Measurements from ENCODE around the gene PTPRO. TPM values are rescaled to one million over a fixed set of nuclear protein-coding genes. Genes with fewer than 3 reads are reported as not detected.

Gene PTPRO
- polyA plus RNA-seq, 4 donors = 0.78 to 6.7 (median 1.3) TPM

DNA sequence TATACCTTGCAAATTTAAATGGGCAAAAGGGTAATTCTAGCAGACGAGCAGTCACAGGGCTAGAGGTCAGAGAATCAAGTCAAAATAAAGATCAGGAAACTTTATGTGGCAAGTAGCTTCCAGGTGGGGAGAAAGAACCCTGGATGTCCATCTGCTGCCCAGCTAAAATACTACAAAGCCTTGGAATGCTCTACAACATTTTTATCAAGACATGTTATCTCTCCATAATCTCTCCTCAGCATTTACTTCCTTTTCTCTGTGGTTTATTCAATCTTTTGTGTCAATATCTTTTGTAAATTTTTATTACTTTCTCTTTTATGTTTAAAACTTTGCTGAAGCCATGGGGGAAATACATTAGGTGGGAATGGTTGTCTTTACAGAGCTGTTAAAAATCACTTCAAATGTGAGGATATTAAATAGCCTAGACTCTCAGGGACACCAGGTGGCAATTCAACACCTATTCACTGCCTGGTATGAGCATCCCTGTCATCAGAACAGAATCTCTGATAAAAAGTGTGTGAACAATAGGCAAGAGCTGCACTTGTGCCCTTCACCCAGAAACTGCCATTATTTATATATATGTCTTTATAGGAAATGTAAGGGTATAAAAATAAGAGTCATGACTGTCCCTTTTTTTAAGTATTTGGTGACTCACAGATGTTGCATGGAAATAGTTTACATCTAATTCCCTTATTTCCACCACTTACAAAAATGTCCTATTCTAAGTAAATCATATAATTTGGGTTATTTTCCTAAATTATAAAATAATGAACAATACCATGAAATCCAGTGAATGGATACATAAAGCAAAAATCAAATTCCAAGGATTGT is 314.0 kb downstream of the PTPRO start:
- H3K27ac ChIP-seq (ENCODE audit: low read depth in 1 of 3, low read length in 2 of 3) = no peak overlapping the region
- H3K27me3 ChIP-seq (ENCODE audit: control insufficient read depth in 3 of 3, insufficient read depth in 3 of 3, low read length in 3 of 3) = no peaks in the 10 kb centered on the region
- no peak for DNase-seq
- H3K9me3 ChIP-seq (ENCODE audit: control insufficient read depth in 2 of 2, insufficient read depth in 1 of 2, low read depth in 1 of 2, low read length in 1 of 2) = no peaks in the 10 kb centered on the region
- WGBS, 3 donors = 69 to 80% (median 76%) methylated on average over 1 of the region's 1 CpG
- no peak for FAIRE-seq
- H3K4me3 ChIP-seq (ENCODE audit: low read depth in 1 of 3, low read length in 3 of 3) = no peak overlapping the region
- H3K4me1 ChIP-seq (ENCODE audit: control insufficient read depth in 3 of 3, insufficient read depth in 2 of 3, low read depth in 1 of 3, low read length in 2 of 3) = no peaks in the 10 kb centered on the region
- peaks cover 0 to 16% (median 6%) of the 10 kb centered on the region in 3 donors for H3K36me3 ChIP-seq (ENCODE audit: control insufficient read depth in 3 of 3, insufficient read depth in 2 of 3, low read depth in 1 of 3, low read length in 3 of 3)

DNA sequence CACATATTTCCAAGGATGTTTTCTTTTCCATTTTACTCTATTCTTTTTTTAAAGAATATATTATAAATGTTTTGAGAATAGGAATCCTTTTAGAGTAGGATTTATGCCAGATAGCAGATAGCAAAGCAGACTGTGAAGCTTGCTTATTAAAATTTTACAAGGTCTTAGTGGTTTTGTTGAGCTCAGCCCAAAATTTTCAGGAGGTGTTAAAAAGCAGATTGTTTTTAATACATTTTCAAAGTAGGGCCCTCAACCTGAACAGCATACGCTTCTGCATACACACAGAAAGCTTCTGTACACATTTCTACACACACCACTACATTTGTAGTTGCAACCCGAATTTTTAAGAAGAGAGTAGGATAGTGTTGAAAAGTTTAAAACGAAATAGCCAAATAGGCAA is 315.9 kb downstream of the PTPRO start:
- no peak overlapping the region for H3K27ac ChIP-seq (ENCODE audit: low read depth in 1 of 3, low read length in 2 of 3)
- DNase-seq (no peak), FAIRE-seq (no peak)
- peaks cover 0 to 11% (median 6%) of the 10 kb centered on the region in 3 donors for H3K36me3 ChIP-seq (ENCODE audit: control insufficient read depth in 3 of 3, insufficient read depth in 2 of 3, low read depth in 1 of 3, low read length in 3 of 3)
- H3K27me3 ChIP-seq (ENCODE audit: control insufficient read depth in 3 of 3, insufficient read depth in 3 of 3, low read length in 3 of 3) = no peaks in the 10 kb centered on the region
- H3K9me3 ChIP-seq (ENCODE audit: control insufficient read depth in 2 of 2, insufficient read depth in 1 of 2, low read depth in 1 of 2, low read length in 1 of 2) = no peaks in the 10 kb centered on the region
- 74 to 80% (median 75%) methylated on average over 3 of the region's 3 CpGs for WGBS, 3 donors
- no peaks in the 10 kb centered on the region for H3K4me1 ChIP-seq (ENCODE audit: control insufficient read depth in 3 of 3, insufficient read depth in 2 of 3, low read depth in 1 of 3, low read length in 2 of 3)
- H3K4me3 ChIP-seq (ENCODE audit: low read depth in 1 of 3, low read length in 3 of 3) = no peak overlapping the region

DNA sequence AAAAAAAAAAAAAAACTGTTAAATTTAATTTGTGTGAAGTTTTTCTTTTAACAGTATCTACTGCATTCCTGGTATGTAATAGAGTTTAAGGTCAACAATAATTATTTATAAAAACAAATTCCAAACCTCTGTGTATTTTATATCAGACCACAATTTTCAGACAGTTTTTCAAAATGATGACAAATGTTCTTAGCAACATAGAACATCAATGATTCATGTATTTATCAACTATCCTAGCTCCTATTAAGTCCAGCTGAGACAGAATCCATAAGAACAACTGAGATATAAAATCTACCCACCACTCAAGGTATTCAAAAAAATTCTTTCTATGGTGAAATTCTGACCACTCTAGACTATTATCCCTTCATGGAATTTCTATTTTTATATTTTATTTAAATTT is 322.4 kb downstream of the PTPRO start:
- DNase-seq (no peak), FAIRE-seq (no peak)
- Histone ChIP-seq H3K27ac (ENCODE audit: low read depth in 1 of 3, low read length in 2 of 3) (no peak overlapping the region), H3K36me3 (ENCODE audit: control insufficient read depth in 3 of 3, insufficient read depth in 2 of 3, low read depth in 1 of 3, low read length in 3 of 3) (peaks cover 0 to 11% (median 8%) of the 10 kb centered on the region in 3 donors), H3K27me3 (ENCODE audit: control insufficient read depth in 3 of 3, insufficient read depth in 3 of 3, low read length in 3 of 3) (no peaks in the 10 kb centered on the region), H3K4me1 (ENCODE audit: control insufficient read depth in 3 of 3, insufficient read depth in 2 of 3, low read depth in 1 of 3, low read length in 2 of 3) (no peaks in the 10 kb centered on the region), H3K9me3 (ENCODE audit: control insufficient read depth in 2 of 2, insufficient read depth in 1 of 2, low read depth in 1 of 2, low read length in 1 of 2) (no peaks in the 10 kb centered on the region), H3K4me3 (ENCODE audit: low read depth in 1 of 3, low read length in 3 of 3) (no peak overlapping the region)

DNA sequence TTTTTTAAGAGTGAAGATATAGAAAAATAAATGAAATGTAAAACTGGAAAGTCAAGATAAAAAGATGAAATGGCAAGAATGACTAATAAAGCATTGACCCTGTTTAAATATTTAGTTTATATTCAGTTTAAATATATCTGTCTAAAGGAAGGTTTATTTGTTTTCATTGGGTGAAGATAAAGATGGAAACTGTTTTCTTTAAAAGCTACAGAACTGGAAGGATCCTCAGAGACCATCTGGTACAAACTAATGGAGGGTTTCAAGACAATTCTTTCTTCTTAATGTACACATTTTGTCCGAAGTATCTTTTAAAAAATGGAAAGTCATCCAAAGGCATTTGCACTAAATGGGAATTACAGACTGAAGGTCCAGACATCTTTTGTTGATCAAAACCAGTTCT is 324.3 kb downstream of the PTPRO start:
- H3K36me3 ChIP-seq (ENCODE audit: control insufficient read depth in 3 of 3, insufficient read depth in 2 of 3, low read depth in 1 of 3, low read length in 3 of 3) = peaks cover 0 to 11% (median 7%) of the 10 kb centered on the region in 3 donors
- H3K27me3 ChIP-seq (ENCODE audit: control insufficient read depth in 3 of 3, insufficient read depth in 3 of 3, low read length in 3 of 3) = no peaks in the 10 kb centered on the region
- H3K27ac ChIP-seq (ENCODE audit: low read depth in 1 of 3, low read length in 2 of 3) = no peak overlapping the region
- FAIRE-seq (peak; percentile 39), DNase-seq (no peak)
- no peak overlapping the region for H3K4me3 ChIP-seq (ENCODE audit: low read depth in 1 of 3, low read length in 3 of 3)
- no peaks in the 10 kb centered on the region for H3K9me3 ChIP-seq (ENCODE audit: control insufficient read depth in 2 of 2, insufficient read depth in 1 of 2, low read depth in 1 of 2, low read length in 1 of 2)
- WGBS, 3 donors = 0% methylated on average over 1 of the region's 1 CpG
- no peaks in the 10 kb centered on the region for H3K4me1 ChIP-seq (ENCODE audit: control insufficient read depth in 3 of 3, insufficient read depth in 2 of 3, low read depth in 1 of 3, low read length in 2 of 3)

Other genes with a start within 250 kb of the PTPRO start
- gene RERG, start 101.1 kb upstream of the PTPRO start, polyA plus RNA-seq = 1 to 10 TPM in 3 of 4 donors, under 1 TPM in 1; 0.45 to 4.9 (median 2.4) TPM